Activated gamma-delta T cell treated with anti-CD3 and anti-CD28 coated beads, Interleukin-2, amount 50 U/mL, for 16 hours (primary cell): ENCODE data around the gene ANP32A.

Experiments
- DNase-seq: peaks from one replicate; pipeline ENCODE4 v3.0.0-alpha.2; 2020; ENCODE audit warnings: low read depth

The ANP32A gene

DNA sequence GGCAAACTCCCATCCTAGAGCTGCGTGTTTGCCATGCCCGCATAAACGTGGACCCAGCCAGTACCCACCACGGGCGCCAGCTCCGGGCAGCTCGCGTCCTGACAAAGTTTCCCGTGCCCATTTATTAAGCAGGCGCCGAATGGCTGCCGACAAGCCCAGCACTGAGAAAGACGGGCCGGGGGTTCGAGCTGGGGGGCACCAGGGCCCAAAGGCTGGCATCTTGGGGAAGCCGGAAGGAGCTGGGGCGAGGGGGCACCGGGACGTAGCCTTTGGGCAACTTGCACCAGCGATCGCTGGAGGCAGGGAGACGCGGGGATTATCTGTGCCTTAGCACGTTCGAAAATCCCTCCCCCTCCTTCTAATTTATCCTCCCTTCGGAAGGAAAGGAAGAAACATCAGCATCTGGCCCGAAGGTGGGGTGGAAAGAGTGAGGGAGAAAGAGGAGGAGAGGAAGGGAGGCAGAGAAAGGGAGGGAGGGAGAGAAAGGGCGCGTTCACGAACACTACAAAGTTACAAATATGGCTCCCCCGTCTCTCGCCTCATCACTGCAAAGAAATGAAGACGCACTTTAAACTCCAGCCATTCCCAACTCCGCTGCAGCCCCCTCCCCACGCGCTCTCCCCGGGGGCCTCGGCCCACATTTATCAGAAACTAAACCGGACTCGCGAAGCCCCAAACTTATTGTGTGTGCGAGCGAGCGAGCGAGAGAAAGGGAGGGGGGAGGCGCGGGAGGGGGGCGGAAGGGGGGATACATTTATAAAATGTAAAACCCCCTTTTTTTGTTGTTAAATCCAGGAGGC, 1.0 kb downstream of the ANP32A start:
- DNase-seq = no peak

DNA sequence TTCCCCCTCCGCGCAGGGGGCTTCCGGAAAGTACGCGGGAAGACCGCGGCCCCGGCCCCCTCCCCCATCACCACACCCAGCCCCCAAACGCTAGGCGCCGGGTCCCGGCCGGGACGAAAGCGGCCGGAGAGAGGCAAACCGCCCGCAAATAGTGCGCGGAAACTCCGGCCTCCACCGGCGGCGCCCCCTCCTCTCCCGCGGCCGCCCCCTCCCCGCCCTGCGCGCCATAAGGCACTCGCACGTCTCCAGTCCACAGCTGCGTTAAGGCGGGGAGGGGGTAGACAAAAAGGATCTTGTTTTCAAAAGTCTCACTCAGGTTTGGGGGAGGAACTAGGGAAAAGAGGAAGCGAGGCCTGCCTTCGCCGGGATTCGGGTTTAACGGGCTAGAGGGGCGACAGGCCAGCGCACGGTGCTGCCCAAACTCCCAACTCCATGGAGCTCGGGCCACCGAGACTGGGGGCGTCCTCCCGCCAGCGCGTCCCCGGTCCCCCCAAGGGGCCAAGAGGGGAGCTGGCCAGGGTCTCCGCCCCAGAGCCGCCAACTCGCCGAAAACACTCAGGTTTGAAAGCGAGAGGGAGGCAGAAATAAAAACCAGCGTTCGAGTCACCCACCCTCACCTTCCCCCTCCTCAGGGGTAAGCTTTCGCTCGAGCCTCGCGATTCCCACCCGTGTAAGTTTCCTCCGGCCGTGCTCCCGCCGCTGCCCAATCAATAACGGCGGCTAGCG, 1.8 kb downstream of the ANP32A start:
- no peak for DNase-seq

DNA sequence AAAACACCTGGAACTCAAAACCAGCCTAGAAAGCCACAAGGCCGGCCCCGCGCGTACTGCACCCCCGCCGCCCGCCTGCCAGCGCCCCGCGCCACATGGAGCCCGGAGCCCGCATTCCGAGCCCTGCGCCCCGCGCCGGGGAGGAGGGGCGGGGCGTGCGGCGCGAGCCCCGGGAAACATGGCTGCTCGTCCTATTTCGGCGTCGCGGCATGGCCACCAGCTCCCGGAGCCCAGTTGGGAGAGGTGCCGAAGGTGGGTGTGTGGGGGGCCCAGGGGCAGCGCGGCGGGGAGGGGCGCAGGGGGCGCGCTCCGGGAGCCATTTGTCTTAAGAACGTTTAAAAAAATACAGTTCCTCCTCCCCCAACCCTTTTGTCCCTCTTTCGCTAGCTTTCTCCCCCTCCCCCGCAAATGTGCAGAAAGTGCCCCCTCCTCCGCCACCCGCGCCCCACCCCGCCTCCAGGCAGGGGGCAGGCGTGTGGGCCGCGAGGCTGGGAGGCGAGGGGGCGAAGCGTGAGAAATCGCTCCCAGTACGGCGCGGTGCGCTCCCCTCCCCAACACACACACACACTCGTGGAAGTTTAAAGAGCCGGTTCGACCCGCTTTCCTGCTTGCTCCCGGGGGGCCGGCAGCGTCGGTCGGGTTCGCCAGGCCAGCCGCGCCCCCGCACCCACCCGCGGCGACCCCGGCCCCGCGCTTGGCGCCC, 2.5 kb downstream of the ANP32A start:
- DNase-seq = peak; percentile 47

DNA sequence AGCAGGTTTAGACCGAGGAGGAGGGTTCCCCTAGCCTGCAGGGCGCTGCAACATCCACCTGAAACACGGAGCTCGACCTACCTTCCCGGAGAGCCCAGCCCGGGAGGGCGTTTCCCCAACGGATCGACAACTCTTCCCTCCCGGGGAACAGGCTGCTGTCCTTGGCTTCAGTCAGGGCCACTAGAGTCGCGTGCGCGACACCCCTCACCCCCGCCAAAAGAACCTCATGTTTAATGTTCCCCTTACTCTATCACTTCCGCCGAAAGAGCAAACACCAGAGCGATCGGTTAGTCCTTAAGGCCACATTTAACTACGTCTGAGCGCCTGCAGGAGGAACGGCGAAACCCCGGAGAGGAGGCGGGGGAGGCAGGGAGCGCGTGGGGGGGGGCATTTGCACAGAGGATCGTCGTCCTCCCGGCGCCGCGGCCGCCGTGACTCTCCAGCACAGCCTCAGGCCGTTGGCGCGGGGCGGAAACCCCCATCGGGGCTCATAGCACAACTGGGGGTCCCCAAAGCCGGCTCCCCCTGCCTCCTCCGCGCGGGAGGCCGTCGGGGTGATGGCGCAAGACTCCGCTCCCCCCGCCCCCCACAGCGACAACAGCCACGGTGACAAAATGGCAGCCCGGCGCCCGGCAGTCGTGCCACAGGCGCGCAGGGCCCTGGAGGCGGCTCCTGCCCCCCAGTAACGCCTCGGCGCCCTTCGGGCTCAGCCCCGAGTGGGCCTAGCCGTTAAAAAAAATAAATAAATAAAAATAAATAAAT, 3.2 kb downstream of the ANP32A start:
- peak; percentile 66 for DNase-seq

DNA sequence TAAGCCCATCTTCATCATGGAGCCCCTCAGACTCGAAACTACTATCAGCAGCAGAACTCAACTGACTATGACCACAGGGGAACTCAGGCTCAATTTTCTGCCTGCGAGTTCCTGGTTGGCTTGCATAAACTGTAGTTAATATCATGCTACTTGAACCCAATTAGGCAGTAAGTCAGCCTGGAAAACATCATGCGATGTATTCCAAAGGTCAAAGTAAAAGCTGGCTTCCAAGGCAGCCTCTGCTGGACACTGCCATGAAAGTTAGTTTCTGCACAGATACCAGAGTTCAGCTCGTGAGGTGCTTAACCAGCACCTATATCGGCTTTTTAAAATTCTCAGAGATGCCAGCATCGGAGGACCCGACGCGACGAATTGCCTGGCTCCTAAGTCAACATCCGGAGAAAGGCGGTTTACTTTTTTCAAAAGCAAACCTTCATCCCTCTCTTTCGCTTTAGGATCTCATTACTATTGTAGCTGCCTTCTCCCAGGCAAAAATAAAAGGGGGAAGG, 3.8 kb downstream of the ANP32A start:
- DNase-seq = no peak

DNA sequence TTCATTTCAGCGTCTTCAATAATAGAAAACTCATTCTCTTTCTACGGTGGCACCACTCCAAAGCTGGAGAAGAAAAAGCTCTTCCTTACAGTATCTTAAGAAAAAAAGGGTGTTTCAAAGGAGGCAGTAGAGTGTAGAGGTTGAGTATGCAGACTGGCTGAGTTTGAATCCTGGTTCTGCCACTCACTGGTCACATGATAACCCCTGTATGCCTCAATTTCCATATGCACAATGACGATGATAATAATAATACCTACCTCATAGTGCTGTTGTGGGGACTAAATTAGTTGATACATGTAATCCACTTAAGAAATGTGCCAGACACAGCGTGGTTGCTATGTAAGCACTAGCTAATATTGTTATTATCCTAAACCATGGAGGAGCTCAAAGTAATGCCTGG, 4.5 kb downstream of the ANP32A start:
- DNase-seq = no peak

DNA sequence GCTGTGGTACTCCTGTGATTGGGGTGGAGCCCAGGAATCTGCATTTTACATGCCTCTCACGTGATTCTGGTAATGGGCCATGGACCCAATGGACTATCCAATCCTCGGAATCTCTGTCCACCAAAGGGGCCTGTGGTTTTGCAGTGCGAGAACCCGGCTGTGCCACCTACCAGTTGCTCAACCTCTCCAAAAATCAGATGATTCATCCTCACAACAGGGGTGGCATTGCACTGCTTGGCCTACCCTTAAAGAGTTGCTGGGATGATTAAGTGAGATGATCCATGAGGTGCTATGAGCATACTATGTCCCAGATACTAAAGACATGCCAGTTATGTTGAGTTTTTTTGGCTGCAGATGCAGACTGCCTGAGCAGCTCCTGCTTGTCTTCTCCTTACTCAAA, 5.1 kb downstream of the ANP32A start:
- no peak for DNase-seq

DNA sequence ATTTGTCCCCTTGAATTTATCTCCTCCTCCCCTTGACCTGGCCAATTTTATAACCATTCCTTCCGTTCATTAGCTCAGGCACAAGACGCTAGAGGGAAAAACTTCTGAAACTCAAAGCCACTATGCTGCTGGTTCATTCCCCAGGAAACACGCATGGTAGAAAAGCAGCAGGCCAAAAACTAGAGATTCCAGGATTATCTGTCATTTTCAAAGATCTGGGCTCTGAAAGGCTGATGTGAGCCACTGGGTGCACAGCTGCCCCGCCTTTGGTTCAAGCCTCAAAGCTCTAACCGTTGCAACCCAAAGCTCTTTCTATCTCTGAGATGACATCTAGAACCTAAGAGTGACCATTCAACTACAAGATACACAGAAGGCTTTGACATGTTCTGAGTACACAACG, 6.1 kb downstream of the ANP32A start:
- DNase-seq = no peak

DNA sequence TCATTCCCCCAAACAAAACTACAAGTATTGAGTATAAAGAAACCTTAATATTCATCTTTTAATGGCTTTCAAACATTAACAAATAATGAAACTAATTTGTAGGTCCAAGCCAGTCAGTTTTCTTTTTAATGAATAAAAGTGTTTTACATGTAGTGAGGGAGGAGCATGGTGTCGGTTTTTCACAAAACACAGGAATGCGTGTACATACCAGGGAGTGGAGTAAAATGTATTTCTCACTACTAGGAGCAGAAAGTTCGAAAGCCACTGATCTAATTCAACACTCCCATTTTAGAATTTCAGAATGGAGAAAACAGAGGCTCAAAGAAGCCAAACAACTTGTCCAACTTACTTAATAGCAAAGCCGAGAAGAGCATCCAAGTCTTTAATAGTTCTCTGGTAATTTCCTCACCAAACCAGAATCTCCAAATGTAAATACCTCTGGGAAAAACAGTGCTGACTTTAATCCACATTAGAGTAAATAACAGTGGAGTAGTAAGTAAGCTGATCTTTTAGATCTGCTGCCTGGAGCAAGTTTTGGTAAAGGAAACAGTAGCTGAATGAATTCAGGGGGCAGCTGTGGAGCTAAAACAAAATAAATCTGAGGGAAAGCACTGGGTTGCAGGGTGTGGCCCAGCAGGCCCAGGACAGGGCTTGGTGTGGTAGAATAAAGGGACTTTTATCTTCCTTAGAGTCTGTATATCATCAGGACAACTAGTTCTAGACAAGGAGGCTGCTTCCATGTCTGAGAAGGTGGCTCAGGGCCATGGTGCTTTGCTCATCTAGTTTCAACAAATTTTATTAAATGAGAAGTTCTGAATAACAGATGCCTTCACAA, 7.9 kb downstream of the ANP32A start:
- DNase-seq = no peak

DNA sequence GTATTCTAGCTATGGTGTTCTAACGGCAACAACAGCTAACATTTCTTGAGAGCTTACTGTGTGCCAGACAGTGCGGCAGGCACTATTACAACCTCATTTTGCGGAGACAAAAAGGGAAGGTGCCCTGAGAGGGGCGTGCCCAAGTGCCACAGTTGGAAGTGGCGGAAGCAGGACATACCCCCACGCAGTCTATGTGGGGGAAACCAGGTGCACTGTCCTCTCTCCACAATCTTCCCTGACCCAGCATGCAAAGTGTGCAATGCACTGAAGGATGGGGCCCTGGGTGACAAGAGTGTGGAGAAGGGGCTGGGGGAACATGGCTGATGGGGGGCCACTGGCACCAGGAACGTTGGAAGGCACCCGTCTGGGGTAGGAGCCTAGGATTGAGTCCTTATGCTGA, 8.6 kb downstream of the ANP32A start:
- no peak for DNase-seq

DNA sequence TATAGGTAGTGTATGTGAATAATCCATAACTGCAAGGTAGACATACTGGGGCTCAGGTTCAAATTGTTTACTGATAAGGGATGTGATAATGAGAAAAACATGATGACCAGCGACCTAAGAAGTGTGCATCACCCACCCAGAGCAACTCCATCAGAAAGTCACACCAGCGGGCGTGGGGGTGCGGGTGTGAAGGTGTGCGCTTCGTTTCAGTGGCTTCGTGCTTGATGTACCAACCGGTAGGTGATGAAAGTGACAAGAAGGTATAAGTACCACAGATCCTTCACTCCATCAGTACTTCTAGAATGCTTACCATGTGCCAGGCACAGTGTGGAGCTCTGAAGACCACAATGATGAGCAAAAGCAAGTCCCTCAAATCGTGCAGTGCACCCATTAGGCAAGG, 11.2 kb downstream of the ANP32A start:
- no peak for DNase-seq

DNA sequence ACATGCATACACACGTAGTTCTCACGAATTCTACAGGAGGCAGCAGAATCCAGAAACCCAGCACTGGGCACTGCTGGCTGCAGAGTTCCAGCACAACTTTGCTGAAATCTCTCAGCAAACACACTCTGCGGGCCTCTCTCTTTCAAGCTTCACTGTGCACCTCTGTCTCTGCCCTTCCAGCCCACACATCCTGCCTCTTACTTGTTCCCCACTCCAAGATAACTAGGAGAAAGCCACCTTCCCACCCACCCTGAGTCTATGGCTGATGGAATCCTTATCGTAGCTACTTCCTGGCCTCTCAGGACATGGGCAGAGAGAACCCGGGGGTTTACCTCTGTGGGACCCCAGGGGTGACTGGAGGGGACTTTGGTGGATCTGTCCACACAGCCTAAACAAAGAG, 11.9 kb downstream of the ANP32A start:
- DNase-seq = no peak

DNA sequence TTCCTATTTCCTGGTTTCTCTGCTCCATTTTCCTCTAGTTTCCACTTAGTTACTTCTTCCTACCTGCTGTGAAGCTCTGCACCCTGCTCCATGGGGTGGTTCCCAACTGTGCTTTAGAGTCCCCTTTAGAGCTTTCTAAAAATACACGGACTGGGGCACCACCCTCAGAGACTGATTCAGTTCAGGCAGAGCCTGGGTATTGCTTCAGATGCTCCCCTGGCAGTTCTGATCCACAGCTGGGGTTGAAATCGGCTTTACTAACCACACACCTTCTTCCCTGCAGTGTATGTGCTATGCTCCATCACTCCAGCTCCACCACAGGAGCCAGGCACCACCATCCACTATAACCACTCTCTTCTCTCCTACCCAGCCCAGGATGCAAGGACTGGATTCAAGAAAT, 12.6 kb downstream of the ANP32A start:
- no peak for DNase-seq

DNA sequence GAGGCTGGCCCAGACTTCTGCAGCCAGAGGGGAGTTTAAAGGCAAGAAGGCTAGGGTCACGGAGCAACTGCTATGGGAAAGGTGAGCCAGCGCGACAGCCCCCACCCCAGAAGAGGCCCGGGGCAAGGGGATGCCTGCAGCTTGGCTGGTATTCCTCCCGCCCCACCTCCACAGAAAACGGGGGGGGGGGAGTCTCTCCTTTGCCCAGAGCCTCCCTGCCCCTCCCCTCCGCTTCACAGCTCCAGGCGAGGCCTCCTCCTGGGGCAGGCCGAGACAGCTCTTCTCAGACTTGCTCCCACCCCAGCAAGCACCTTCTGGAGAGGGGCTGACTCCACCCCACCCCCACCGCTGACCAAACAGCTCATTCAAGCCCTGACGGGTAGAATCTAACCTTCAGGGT, 13.4 kb downstream of the ANP32A start:
- no peak for DNase-seq

DNA sequence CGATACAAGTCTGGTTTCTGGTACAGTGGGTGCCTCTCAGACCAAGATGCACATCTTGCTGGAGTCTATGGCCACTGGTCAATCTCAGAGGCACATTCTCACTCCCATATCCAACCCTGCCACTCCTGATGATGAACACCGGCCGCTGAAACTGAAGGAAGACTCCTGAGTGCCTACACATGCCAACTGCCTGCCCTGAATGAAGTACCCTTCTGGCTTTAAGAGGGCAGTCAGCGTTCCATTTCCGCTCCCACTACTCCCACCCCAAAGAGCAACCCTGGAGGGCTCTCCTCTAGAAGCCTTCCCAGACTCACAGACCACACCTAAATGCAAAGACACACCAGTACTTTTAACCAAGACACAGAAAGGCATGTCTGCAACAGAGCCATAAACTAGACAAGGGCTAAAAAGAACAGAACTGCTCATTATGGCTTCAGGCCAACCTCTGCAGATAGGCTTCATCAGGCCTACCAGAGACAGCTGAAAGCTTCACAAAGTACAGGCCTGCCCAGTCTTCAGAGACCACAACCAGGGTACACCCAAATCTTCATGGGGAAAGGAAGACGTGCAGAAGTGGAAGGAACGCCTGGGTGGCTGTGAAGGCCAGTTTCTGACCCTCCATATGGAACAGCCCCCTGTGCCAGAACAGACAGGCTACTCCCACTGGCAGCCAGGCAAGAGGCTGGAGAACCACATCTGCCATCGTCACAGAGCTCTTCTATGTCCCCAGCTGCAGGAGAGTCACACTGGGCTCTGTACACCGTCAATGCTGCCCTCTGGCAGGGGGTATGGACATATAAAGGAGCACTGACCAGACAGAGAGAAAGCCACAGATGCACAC, 14.3 kb downstream of the ANP32A start:
- DNase-seq = no peak

DNA sequence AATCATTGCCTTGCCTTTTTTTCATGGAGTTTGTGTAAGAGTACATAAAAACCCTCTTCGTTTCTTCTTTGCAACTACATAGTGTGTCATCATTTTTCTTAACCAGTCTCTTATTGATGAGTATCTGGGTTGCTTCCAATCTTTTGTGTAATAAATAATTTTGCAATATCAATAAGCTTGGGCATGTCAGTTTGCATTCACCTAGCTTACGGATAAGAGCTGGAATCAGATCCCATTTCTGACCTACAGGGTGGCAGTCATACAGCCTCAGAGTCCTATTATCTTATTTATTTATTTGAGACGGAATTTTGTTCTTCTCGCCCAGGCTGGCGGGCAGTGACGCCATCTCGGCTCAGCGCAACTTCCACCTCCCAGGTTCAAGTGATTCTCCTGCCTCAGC, 18.3 kb downstream of the ANP32A start:
- no peak for DNase-seq

DNA sequence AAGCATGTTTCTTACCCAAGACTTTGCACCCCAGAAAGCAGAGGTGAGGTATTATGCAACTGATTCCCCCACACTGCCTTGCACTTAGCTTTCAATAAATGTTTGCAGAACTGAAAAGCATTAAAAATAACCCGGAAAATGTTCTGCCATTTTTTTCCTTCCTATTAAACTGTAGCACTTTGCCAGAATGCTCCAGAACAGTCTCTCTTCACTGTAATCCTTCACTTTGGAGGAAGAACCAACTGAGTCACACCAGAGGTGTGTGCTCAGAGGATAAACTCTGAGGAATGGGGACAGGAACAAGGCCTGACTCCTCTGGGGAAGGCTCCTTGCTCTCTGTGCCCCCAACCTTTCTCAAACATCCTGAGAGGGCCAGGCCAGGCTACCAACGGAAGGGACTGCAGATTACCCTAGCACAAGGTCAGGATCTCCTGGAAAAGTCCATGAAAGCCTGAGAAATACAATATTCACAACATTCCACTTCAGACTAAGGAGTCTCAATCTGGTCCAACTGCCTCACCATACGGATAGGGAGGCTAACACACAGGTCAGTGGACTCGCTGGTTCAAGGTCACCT, 19.0 kb downstream of the ANP32A start:
- no peak for DNase-seq

DNA sequence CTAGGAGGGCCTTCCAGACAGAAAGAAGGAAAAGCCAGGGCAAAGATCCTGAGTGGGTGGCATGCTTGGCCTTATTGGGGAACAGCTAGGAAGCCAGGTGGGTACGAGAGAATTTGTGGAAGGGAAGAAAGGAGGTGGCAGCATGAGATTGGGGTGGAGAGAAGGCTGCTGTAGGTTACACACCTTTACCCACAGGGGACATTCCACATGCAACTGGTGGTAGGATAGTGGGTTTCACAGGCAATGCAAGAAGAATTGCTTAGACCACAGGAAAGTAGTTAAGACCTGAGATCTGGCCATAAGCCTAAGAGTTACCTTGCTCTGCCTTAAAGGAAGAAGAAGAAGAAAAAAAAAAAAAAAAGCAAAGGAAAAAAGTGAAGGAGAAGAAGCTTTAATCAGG, 19.8 kb downstream of the ANP32A start:
- DNase-seq = no peak

DNA sequence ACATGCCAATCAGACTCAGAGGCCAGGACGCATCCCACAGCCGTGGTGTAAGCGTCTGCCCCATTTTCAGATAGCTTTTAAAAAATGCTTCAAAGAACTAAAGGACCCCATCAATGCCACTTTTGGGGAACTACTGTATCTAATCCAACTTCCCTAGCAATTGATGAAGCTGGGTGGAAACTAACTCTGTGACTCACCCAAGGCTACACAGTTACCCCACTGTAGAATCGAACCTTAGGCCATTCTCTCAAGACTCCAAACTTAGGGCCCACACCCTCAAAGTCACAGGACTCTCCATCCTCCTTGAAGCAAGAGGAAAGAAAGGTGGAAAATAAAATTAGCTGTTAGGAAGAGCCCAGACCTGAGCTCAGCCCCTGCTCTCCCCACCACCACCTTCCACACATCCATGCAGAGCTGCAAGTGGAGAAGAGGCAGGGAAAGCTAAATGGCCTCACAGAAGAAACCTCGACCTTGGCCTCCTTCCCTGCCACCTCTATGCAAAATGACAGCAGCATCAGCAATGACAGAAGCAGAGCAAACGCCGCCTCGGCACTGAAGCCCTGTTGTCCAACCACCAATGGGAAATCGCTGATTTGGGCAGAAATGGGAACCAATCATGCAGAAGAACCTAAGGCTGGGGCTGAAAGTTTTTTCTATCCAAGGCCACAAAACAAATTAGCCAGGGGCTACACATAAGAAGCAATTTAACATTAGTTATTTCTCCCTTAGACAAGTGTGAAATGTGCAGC, 22.2 kb downstream of the ANP32A start:
- no peak for DNase-seq
